ENCODE results near the gene MPP4. TPM values are rescaled to one million over a fixed set of nuclear protein-coding genes. Genes with fewer than 3 reads are reported as not detected.

Gene MPP4
- polyA plus RNA-seq, 4 donors, result 0.04 to 0.09 TPM; not detected in 2

GRCh38 chr2:201712726-201713125, 14.3 kb upstream of the MPP4 start:
- no peak for DNase-seq
- no peak for FAIRE-seq
- Histone ChIP-seq H3K27me3 (ENCODE audit: control insufficient read depth in 3 of 3, insufficient read depth in 3 of 3, low read length in 3 of 3) (no peaks in the 10 kb centered on the region), H3K4me1 (ENCODE audit: control insufficient read depth in 3 of 3, insufficient read depth in 2 of 3, low read depth in 1 of 3, low read length in 2 of 3) (peaks cover 0 to 11% (median 0%) of the 10 kb centered on the region in 3 donors), H3K27ac (ENCODE audit: low read depth in 1 of 3, low read length in 2 of 3) (no peak overlapping the region), H3K9me3 (ENCODE audit: control insufficient read depth in 2 of 2, insufficient read depth in 1 of 2, low read depth in 1 of 2, low read length in 1 of 2) (no peaks in the 10 kb centered on the region), H3K36me3 (ENCODE audit: control insufficient read depth in 3 of 3, insufficient read depth in 2 of 3, low read depth in 1 of 3, low read length in 3 of 3) (peaks cover 8 to 30% (median 18%) of the 10 kb centered on the region in 3 donors), H3K4me3 (ENCODE audit: low read depth in 1 of 3, low read length in 3 of 3) (no peak overlapping the region)
- 93 to 97% (median 94%) methylated on average over 1 of the region's 1 CpG for WGBS, 3 donors

- WGBS, 3 donors, result 86 to 94% (median 88%) methylated on average over 5 of the region's 5 CpGs
- no peak overlapping the region for H3K27ac ChIP-seq (ENCODE audit: low read depth in 1 of 3, low read length in 2 of 3)
- H3K36me3 ChIP-seq (ENCODE audit: control insufficient read depth in 3 of 3, insufficient read depth in 2 of 3, low read depth in 1 of 3, low read length in 3 of 3), result peaks cover 11 to 25% (median 15%) of the 10 kb centered on the region in 3 donors
- DNase-seq (no peak), FAIRE-seq (no peak)
- no peaks in the 10 kb centered on the region for H3K9me3 ChIP-seq (ENCODE audit: control insufficient read depth in 2 of 2, insufficient read depth in 1 of 2, low read depth in 1 of 2, low read length in 1 of 2)
- H3K4me3 ChIP-seq (ENCODE audit: low read depth in 1 of 3, low read length in 3 of 3), result no peak overlapping the region
- no peaks in the 10 kb centered on the region for H3K27me3 ChIP-seq (ENCODE audit: control insufficient read depth in 3 of 3, insufficient read depth in 3 of 3, low read length in 3 of 3)
- H3K4me1 ChIP-seq (ENCODE audit: control insufficient read depth in 3 of 3, insufficient read depth in 2 of 3, low read depth in 1 of 3, low read length in 2 of 3), result peaks cover 0 to 6% (median 0%) of the 10 kb centered on the region in 3 donors
Measured at GRCh38 chr2:201709747-201710146, 11.3 kb upstream of the MPP4 start.

- Histone ChIP-seq H3K4me3 (ENCODE audit: low read depth in 1 of 3, low read length in 3 of 3) (no peak overlapping the region), H3K36me3 (ENCODE audit: control insufficient read depth in 3 of 3, insufficient read depth in 2 of 3, low read depth in 1 of 3, low read length in 3 of 3) (peaks cover 9 to 22% (median 12%) of the 10 kb centered on the region in 3 donors), H3K9me3 (ENCODE audit: control insufficient read depth in 2 of 2, insufficient read depth in 1 of 2, low read depth in 1 of 2, low read length in 1 of 2) (no peaks in the 10 kb centered on the region), H3K27me3 (ENCODE audit: control insufficient read depth in 3 of 3, insufficient read depth in 3 of 3, low read length in 3 of 3) (no peaks in the 10 kb centered on the region), H3K27ac (ENCODE audit: low read depth in 1 of 3, low read length in 2 of 3) (no peak overlapping the region), H3K4me1 (ENCODE audit: control insufficient read depth in 3 of 3, insufficient read depth in 2 of 3, low read depth in 1 of 3, low read length in 2 of 3) (peaks cover 0 to under 1% (median 0%) of the 10 kb centered on the region in 3 donors)
- WGBS, 3 donors, result 64 to 80% (median 73%) methylated on average over 2 of the region's 2 CpGs
- FAIRE-seq (no peak), DNase-seq (no peak)
Measured at GRCh38 chr2:201709049-201709448, 10.6 kb upstream of the MPP4 start.

GRCh38 chr2:201707753-201708152, 9.3 kb upstream of the MPP4 start:
- peaks cover 9 to 15% (median 13%) of the 10 kb centered on the region in 3 donors for H3K36me3 ChIP-seq (ENCODE audit: control insufficient read depth in 3 of 3, insufficient read depth in 2 of 3, low read depth in 1 of 3, low read length in 3 of 3)
- WGBS, 3 donors, result 76 to 86% (median 78%) methylated on average over 3 of the region's 3 CpGs
- no peak overlapping the region for H3K4me3 ChIP-seq (ENCODE audit: low read depth in 1 of 3, low read length in 3 of 3)
- no peak for DNase-seq
- H3K4me1 ChIP-seq (ENCODE audit: control insufficient read depth in 3 of 3, insufficient read depth in 2 of 3, low read depth in 1 of 3, low read length in 2 of 3), result no peaks in the 10 kb centered on the region
- no peaks in the 10 kb centered on the region for H3K27me3 ChIP-seq (ENCODE audit: control insufficient read depth in 3 of 3, insufficient read depth in 3 of 3, low read length in 3 of 3)
- FAIRE-seq, result no peak
- no peaks in the 10 kb centered on the region for H3K9me3 ChIP-seq (ENCODE audit: control insufficient read depth in 2 of 2, insufficient read depth in 1 of 2, low read depth in 1 of 2, low read length in 1 of 2)
- H3K27ac ChIP-seq (ENCODE audit: low read depth in 1 of 3, low read length in 2 of 3), result no peak overlapping the region

- no peak overlapping the region for H3K27ac ChIP-seq (ENCODE audit: low read depth in 1 of 3, low read length in 2 of 3)
- peaks cover 9 to 15% (median 13%) of the 10 kb centered on the region in 3 donors for H3K36me3 ChIP-seq (ENCODE audit: control insufficient read depth in 3 of 3, insufficient read depth in 2 of 3, low read depth in 1 of 3, low read length in 3 of 3)
- FAIRE-seq, result no peak
Measured at GRCh38 chr2:201707142-201707541, 8.7 kb upstream of the MPP4 start.

GRCh38 chr2:201704536-201704935, 6.1 kb upstream of the MPP4 start:
- H3K4me3 ChIP-seq (ENCODE audit: low read depth in 1 of 3, low read length in 3 of 3), result no peak overlapping the region
- H3K36me3 ChIP-seq (ENCODE audit: control insufficient read depth in 3 of 3, insufficient read depth in 2 of 3, low read depth in 1 of 3, low read length in 3 of 3), result peaks cover 11 to 12% (median 11%) of the 10 kb centered on the region in 3 donors
- no peaks in the 10 kb centered on the region for H3K9me3 ChIP-seq (ENCODE audit: control insufficient read depth in 2 of 2, insufficient read depth in 1 of 2, low read depth in 1 of 2, low read length in 1 of 2)
- H3K27me3 ChIP-seq (ENCODE audit: control insufficient read depth in 3 of 3, insufficient read depth in 3 of 3, low read length in 3 of 3), result no peaks in the 10 kb centered on the region
- DNase-seq (no peak), FAIRE-seq (no peak)
- H3K27ac ChIP-seq (ENCODE audit: low read depth in 1 of 3, low read length in 2 of 3), result no peak overlapping the region
- WGBS, 3 donors, result 91 to 93% (median 91%) methylated on average over 5 of the region's 5 CpGs
- H3K4me1 ChIP-seq (ENCODE audit: control insufficient read depth in 3 of 3, insufficient read depth in 2 of 3, low read depth in 1 of 3, low read length in 2 of 3), result no peaks in the 10 kb centered on the region

More at GRCh38 chr2:201707142-201707541, 8.7 kb upstream of the MPP4 start:
- Histone ChIP-seq H3K9me3 (ENCODE audit: control insufficient read depth in 2 of 2, insufficient read depth in 1 of 2, low read depth in 1 of 2, low read length in 1 of 2) (no peaks in the 10 kb centered on the region), H3K4me1 (ENCODE audit: control insufficient read depth in 3 of 3, insufficient read depth in 2 of 3, low read depth in 1 of 3, low read length in 2 of 3) (no peaks in the 10 kb centered on the region), H3K4me3 (ENCODE audit: low read depth in 1 of 3, low read length in 3 of 3) (no peak overlapping the region), H3K27me3 (ENCODE audit: control insufficient read depth in 3 of 3, insufficient read depth in 3 of 3, low read length in 3 of 3) (no peaks in the 10 kb centered on the region)
- DNase-seq, result no peak
- WGBS, 3 donors, result 91 to 100% (median 100%) methylated on average over 1 of the region's 1 CpG

- DNase-seq, result no peak
- WGBS, 3 donors, result 89 to 94% (median 94%) methylated on average over 1 of the region's 1 CpG
- no peaks in the 10 kb centered on the region for H3K9me3 ChIP-seq (ENCODE audit: control insufficient read depth in 2 of 2, insufficient read depth in 1 of 2, low read depth in 1 of 2, low read length in 1 of 2)
- no peak for FAIRE-seq
- no peaks in the 10 kb centered on the region for H3K27me3 ChIP-seq (ENCODE audit: control insufficient read depth in 3 of 3, insufficient read depth in 3 of 3, low read length in 3 of 3)
- no peak overlapping the region for H3K27ac ChIP-seq (ENCODE audit: low read depth in 1 of 3, low read length in 2 of 3)
- H3K36me3 ChIP-seq (ENCODE audit: control insufficient read depth in 3 of 3, insufficient read depth in 2 of 3, low read depth in 1 of 3, low read length in 3 of 3), result peaks cover 6 to 10% (median 9%) of the 10 kb centered on the region in 3 donors
- no peaks in the 10 kb centered on the region for H3K4me1 ChIP-seq (ENCODE audit: control insufficient read depth in 3 of 3, insufficient read depth in 2 of 3, low read depth in 1 of 3, low read length in 2 of 3)
- H3K4me3 ChIP-seq (ENCODE audit: low read depth in 1 of 3, low read length in 3 of 3), result no peak overlapping the region
Measured at GRCh38 chr2:201701646-201702045, 3.2 kb upstream of the MPP4 start.

GRCh38 chr2:201699416-201699815, 972 bp upstream of the MPP4 start:
- no peak overlapping the region for H3K27ac ChIP-seq (ENCODE audit: low read depth in 1 of 3, low read length in 2 of 3)
- H3K36me3 ChIP-seq (ENCODE audit: control insufficient read depth in 3 of 3, insufficient read depth in 2 of 3, low read depth in 1 of 3, low read length in 3 of 3), result peaks cover 2 to 7% (median 5%) of the 10 kb centered on the region in 3 donors
- no peak overlapping the region for H3K4me3 ChIP-seq (ENCODE audit: low read depth in 1 of 3, low read length in 3 of 3)
- no peaks in the 10 kb centered on the region for H3K27me3 ChIP-seq (ENCODE audit: control insufficient read depth in 3 of 3, insufficient read depth in 3 of 3, low read length in 3 of 3)
- no peaks in the 10 kb centered on the region for H3K4me1 ChIP-seq (ENCODE audit: control insufficient read depth in 3 of 3, insufficient read depth in 2 of 3, low read depth in 1 of 3, low read length in 2 of 3)
- FAIRE-seq (no peak), DNase-seq (no peak)
- no peaks in the 10 kb centered on the region for H3K9me3 ChIP-seq (ENCODE audit: control insufficient read depth in 2 of 2, insufficient read depth in 1 of 2, low read depth in 1 of 2, low read length in 1 of 2)
- WGBS, 3 donors, result 83 to 96% (median 84%) methylated on average over 1 of the region's 1 CpG

GRCh38 chr2:201697899-201698298, 545 bp downstream of the MPP4 start:
- Histone ChIP-seq H3K4me1 (ENCODE audit: control insufficient read depth in 3 of 3, insufficient read depth in 2 of 3, low read depth in 1 of 3, low read length in 2 of 3) (no peaks in the 10 kb centered on the region), H3K27ac (ENCODE audit: low read depth in 1 of 3, low read length in 2 of 3) (no peak overlapping the region), H3K27me3 (ENCODE audit: control insufficient read depth in 3 of 3, insufficient read depth in 3 of 3, low read length in 3 of 3) (no peaks in the 10 kb centered on the region), H3K36me3 (ENCODE audit: control insufficient read depth in 3 of 3, insufficient read depth in 2 of 3, low read depth in 1 of 3, low read length in 3 of 3) (peaks cover 2 to 5% (median 2%) of the 10 kb centered on the region in 3 donors), H3K9me3 (ENCODE audit: control insufficient read depth in 2 of 2, insufficient read depth in 1 of 2, low read depth in 1 of 2, low read length in 1 of 2) (no peaks in the 10 kb centered on the region), H3K4me3 (ENCODE audit: low read depth in 1 of 3, low read length in 3 of 3) (no peak overlapping the region)
- FAIRE-seq (no peak), DNase-seq (no peak)
- WGBS, 3 donors, result 66 to 78% (median 68%) methylated on average over 2 of the region's 2 CpGs

All from small intestine (tissue), 7 donors.